D721Med (cell line): ENCODE measurements around the gene NDUFV1.
"Not testable (repeated sequence)": the region's sequence is repeated elsewhere in the genome, so short reads cannot be mapped to it uniquely, and the experiment has no call there.

ENCODE experiments used
- DNase-seq: peaks from one replicate; pipeline ENCODE4 v3.0.0; 2011; ENCODE audit warnings: low spot score; ENCODE audit not compliant: insufficient read length
- FAIRE-seq: peaks from 2 replicates; lab custom pipeline; 2011; peaks lifted over from hg19 to GRCh38; lab: Jason Lieb, UNC
- TF ChIP-seq, protein P1 (sequence below): IDR thresholded peaks from 2 replicates; pipeline ENCODE4 v1.5.1; 2012; ENCODE audit warnings: mild to moderate bottlenecking, control low read depth; ENCODE audit not compliant: insufficient read depth; ENCODE audit errors: missing control alignments

NDUFV1 gene

DNA sequence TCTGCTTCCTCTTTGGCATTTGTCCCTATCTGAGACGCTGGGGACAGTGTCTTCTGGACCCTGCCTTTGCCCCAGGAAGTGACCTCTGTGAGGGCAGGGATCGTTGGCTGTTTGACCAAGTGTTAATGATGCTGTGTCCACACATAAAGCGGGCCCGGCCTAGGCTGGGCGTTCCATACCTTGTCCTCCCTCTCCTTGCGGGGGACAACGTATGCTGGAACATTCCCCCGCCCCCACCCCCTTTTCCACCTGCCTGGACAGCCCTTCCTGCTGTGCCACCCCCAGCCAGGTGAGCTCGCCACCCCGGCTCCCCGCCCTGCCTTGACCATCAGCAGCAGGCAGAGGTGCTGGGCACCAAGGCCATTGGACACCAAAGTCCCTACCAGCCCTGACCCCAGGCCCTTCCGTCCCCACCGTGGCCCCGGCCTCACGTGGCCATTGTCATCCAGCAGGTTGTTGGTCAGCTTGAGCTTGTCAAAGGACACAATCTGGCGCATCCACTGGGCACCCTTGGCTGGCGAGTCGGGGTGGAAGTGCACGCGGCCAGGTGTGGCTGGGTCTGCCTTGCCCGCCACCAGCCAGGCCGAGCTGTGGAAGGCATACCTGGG, 27.1 kb downstream of the NDUFV1 start:
- TF ChIP-seq, protein P1, sequence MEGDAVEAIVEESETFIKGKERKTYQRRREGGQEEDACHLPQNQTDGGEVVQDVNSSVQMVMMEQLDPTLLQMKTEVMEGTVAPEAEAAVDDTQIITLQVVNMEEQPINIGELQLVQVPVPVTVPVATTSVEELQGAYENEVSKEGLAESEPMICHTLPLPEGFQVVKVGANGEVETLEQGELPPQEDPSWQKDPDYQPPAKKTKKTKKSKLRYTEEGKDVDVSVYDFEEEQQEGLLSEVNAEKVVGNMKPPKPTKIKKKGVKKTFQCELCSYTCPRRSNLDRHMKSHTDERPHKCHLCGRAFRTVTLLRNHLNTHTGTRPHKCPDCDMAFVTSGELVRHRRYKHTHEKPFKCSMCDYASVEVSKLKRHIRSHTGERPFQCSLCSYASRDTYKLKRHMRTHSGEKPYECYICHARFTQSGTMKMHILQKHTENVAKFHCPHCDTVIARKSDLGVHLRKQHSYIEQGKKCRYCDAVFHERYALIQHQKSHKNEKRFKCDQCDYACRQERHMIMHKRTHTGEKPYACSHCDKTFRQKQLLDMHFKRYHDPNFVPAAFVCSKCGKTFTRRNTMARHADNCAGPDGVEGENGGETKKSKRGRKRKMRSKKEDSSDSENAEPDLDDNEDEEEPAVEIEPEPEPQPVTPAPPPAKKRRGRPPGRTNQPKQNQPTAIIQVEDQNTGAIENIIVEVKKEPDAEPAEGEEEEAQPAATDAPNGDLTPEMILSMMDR, result no peak

DNA sequence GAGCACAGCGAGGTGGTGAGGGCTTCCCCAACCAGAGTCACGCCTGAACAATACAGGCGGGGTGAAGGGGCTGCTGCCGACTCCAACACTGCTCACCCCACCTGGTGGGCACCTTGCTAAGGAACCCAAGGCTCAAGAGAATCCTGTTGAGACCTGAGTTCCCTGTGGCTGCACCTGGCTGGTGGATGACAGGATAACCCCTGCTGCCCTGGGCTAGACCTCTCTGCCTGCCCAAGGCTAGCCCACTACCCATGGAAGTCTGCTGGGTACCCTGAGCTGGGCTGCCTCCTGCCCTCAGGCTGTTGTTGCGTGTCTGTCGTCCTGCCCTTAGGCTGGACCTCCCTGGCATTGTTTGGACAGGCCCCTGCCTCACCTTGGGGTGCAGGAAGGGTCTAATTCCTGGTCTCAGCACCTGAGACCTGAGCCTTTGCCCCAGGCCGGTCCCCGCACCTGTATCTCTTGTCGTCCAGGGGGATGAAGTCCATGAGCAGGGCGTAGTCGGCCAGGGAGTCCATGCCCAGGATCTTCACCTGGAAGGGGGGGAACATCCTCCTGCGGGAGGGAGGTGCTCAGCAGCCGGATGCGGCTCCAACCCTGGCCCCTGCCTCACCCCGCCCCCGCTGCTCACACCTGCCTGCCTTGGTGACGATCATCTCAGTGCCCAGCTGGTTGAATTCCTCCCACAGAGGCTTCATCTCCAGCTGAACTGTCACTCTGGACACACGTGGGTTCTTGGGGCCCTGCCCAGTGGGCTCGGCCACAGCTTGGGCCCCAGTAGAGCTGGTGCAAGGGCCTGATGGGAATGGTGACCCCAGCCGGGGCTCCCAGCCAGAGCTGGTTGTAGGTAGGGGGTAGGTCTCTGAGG, 27.9 kb downstream of the NDUFV1 start:
- TF ChIP-seq, protein P1, result no peak
- DNase-seq, result no peak
- FAIRE-seq, result no peak

More for the DNA sequence above, 27.1 kb downstream of the NDUFV1 start:
- DNase-seq (no peak), FAIRE-seq (no peak)

DNA sequence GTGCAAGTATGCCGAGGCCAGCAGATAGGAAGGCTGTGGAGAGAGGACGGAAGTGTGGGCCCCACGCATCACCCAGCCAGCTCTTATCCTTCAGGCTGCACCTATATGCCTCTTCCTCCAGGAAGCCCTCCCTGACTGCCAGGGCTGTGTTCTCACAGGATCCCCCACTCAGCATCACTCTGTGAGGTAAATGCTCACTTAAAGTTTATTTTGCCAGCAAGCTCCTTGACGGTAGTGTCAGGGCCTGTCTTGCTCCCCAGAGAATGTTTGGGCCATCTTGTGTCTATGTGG, 28.4 kb downstream of the NDUFV1 start:
- DNase-seq, result no peak
- TF ChIP-seq, protein P1, result no peak
- no peak for FAIRE-seq

DNA sequence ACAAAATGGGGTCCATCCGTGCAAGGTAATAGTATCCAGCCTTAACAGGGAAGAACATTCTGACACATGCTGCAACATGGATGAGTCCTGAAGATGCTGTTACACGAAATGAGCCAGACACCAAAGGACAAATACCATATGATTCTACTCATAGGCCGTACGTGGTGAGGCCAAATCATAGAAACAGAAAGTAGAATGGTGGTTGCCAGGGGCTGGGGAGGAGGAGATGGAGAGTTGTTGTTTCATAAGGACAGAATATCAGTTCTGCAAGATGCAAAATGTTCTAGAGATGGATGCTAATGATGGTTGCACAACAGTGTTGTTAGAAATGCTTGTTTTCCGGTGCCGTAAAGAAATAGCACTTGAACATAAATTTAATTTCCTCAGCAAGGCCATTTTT, 30.2 kb downstream of the NDUFV1 start:
- FAIRE-seq (no peak), DNase-seq (no peak)
- TF ChIP-seq, protein P1, result no peak

DNA sequence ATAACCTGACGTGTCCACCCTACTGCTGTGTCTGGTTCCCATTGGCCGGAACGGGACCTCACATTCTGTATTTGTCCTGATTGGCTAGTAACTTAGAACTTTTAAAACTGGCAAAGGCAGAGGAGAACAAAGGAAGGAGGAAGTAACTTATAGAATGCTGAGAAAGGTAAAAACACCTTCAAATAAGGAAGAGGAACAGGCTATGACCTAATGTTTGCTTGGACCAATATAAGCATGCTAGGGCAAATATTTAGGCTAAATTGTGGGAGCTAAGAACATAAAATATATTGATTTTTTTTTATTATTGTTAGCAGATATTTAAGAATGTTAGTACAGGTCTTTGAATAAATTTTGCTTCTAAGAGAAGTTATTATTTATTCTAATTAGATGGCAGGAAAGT, 30.7 kb downstream of the NDUFV1 start:
- DNase-seq, FAIRE-seq: not testable (repeated sequence)

DNA sequence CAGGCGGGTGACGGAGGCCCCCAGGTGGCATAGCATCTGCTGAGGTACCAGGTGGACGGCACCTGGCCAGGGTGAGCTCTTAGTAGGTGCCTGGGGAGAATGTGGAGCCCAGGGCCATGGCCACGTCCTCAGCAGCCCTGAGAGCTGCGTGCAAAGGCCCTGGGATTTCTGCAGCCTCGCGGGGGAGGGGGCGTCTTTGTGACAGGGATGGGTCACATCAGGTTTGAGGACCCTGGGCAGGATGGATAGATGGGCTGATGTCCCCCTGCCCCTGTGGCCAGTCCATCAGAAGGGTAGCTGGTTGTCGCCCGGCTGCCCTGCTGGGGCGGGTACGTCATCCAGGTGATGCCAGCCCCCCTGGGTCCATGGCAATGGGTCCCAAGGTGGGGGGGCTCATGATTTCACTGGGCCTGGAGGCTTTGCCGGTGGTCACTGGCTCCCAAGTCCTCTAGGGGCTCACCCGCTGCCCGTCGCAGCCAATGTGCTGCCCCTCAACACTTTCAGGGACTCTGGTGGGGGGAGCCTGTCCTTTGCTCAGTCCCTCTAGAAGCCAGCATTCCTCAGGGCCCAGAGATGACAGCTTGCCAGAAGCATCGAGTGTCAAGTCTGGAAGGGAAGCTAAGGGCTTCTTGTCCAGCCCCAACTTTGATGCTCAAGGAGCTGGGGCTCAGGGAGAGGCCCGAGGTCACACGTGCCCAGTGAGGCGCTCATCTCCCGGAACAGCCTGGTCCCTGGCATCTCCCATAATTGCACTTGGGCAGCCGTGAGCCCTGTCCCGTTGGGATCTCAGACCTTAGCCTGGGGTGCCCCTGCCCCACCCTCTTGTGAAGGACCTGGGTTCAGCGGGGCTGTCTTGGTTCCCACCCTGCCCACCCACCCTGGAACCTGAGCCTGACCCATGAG, 32.0 kb downstream of the NDUFV1 start:
- FAIRE-seq (no peak), DNase-seq (no peak)
- TF ChIP-seq, protein P1, result no peak

DNA sequence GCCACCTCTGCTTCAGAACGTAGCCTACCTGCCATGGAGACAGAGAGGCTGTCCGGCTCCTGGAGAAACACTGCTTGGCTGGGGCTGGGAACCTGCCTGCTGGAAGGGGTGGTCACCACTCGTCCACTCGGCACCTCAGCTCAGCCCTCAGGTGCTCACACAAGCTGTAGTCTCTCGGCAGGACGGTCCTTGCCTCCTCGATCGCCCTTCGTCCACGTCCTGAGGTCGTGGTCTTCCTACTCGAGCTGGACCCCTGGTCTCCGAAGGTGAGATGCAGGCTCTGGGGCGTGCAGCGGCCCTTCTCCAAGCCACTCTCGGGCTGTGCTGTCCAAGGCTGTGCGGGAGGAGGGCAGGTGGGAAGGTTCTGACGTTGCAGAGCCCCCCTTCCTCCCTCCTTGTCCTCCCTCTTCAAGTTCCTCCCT, 32.7 kb downstream of the NDUFV1 start, which contains the start of gene TBX10:
Gene TBX10, minus strand, starts transcription at position 326 of the 422 bp plus-strand sequence. Its CDS starts 291 bp downstream, at position 35.
- DNase-seq (no peak), FAIRE-seq (no peak)
- TF ChIP-seq, protein P1, result no peak
